Tibial artery (tissue), 4 donors: Measurements from ENCODE around the gene HMGXB3.

Source experiments
- DNase-seq, 2 donors: peaks; one replicate each; pipeline ENCODE4 v3.0.0-alpha.2; 2019
- H3K27ac ChIP-seq, 2 donors: fragments of 200-600 bp; sonication (generic) in 1 of 2; 1 replicate in 1 of 2; 2 replicates in 1 of 2; pipeline ENCODE4 v1.5.1; 2018 to 2019; ENCODE audit warnings: mild to moderate bottlenecking in 1 of 2
- H3K27me3 ChIP-seq, 2 donors: fragments of 200-600 bp; sonication (generic) in 1 of 2; one replicate each; pipeline versions ENCODE4 v1.5.1 to v1.6.0; 2016 to 2019
- H3K36me3 ChIP-seq, 3 donors: fragments of 200-600 bp; sonication (generic) in 2 of 3; one replicate each; pipeline ENCODE4 v1.5.1; 2016 to 2019; ENCODE audit warnings: mild to moderate bottlenecking in 2 of 3
- H3K4me1 ChIP-seq, 4 donors: fragments of 200-600 bp; sonication (generic) in 2 of 4; 1 replicate in 3 of 4; 2 replicates in 1 of 4; pipeline ENCODE4 v1.5.1; 2016 to 2019
- H3K4me3 ChIP-seq, 2 donors: fragments of 200-600 bp; sonication (generic) in 1 of 2; 1 replicate in 1 of 2; 2 replicates in 1 of 2; pipeline ENCODE4 v1.5.1; 2018 to 2019; ENCODE audit warnings: mild to moderate bottlenecking in 2 of 2
- H3K9me3 ChIP-seq, 3 donors: fragments of 200-600 bp; sonication (generic) in 1 of 3; one replicate each; pipeline ENCODE4 v1.5.1; 2016 to 2019
- intact Hi-C: fragments of 100-400 bp; cut with DNase I; formaldehyde crosslinking; loops from one replicate; pipeline ENCODE4 v1.15.0; 2023; ENCODE audit warnings: low total_unique reads
- TF ChIP-seq, protein P1 (sequence below), 2 experiments: fragments of 200-600 bp in 1 of 2; fragments of 450-650 bp in 1 of 2; IDR thresholded peaks; one replicate each; pipeline ENCODE4 v1.5.1; 2017 to 2019; ENCODE audit warnings: antibody characterized with exemption in 2 of 2, mild to moderate bottlenecking in 1 of 2, moderate library complexity in 1 of 2

HMGXB3 gene

DNA sequence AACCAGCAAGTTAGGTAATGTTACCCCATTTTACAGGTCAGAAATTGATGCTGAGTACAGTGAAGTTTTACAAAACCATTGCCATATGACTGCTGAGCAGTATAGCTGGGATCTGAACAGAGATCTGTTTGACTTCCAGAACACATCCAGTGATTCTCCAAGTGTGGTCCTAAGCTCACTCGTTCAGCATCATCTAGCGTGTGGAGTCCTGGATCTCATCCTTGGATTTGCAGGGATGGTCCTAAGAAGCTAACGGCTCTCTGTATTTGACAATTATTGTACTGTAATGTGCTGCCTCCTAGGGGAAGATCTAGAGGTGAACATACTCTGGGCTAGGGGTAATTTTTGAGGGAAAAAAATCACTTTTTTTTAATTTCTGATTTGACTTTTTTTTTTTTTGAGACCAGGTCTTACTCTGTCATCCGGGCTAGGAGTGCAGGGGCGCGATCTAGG, 38.6 kb upstream of the HMGXB3 start:
- peak overlapping the region in 1 of 2 donors; percentile 96 for H3K27ac ChIP-seq
- intact Hi-C loops: loop anchor here (5.0 kb wide), 1 partner anchor 125 kb away; no protein-coding TSS in a partner anchor
- peaks cover 0 to 27% (median 11%) of the 10 kb centered on the region in 4 donors for H3K4me1 ChIP-seq
- TF ChIP-seq, protein P1, sequence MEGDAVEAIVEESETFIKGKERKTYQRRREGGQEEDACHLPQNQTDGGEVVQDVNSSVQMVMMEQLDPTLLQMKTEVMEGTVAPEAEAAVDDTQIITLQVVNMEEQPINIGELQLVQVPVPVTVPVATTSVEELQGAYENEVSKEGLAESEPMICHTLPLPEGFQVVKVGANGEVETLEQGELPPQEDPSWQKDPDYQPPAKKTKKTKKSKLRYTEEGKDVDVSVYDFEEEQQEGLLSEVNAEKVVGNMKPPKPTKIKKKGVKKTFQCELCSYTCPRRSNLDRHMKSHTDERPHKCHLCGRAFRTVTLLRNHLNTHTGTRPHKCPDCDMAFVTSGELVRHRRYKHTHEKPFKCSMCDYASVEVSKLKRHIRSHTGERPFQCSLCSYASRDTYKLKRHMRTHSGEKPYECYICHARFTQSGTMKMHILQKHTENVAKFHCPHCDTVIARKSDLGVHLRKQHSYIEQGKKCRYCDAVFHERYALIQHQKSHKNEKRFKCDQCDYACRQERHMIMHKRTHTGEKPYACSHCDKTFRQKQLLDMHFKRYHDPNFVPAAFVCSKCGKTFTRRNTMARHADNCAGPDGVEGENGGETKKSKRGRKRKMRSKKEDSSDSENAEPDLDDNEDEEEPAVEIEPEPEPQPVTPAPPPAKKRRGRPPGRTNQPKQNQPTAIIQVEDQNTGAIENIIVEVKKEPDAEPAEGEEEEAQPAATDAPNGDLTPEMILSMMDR (IDR thresholded peaks at IDR 0.05): peak; percentile 39 to 50
- no peaks in the 10 kb centered on the region for H3K27me3 ChIP-seq
- DNase-seq: no peak
- no peaks in the 10 kb centered on the region for H3K36me3 ChIP-seq
- H3K9me3 ChIP-seq: no peaks in the 10 kb centered on the region
- peak overlapping the region in 1 of 2 donors; percentile 81 for H3K4me3 ChIP-seq

DNA sequence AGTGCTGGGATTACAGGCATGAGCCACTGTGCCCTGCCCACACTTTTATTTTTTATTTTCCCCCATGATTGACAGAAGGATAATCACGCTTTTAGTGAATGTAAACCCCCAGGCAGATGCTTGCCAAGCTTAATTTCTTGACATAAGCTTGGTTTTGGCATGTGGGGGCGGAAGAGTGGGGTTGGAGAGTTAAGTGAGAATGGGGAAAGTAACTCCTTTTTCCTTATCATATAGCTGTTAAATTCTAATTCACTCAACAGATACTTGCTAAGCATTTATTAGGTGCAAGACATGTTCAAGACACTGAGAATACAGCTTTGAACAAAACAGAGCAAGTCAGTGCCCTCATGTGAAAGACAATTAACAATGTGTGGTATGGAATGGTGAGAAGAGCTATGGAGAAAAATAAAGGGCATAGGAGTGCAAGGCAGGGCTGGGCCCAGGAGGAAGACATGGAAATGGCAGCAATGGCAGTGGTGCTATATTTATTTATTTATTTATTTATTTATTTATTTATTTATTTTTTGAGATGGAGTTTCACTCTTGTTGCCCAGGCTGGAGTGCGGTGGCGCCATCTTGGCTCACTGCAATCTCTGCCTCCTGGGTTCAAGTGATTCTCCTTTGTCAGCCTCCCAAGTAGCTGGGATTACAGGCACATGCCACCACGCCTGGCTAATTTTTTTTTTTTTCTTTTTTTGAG, 37.8 kb upstream of the HMGXB3 start:
- H3K27ac ChIP-seq: no peak overlapping the region
- peaks cover 0 to 27% (median 11%) of the 10 kb centered on the region in 4 donors for H3K4me1 ChIP-seq
- TF ChIP-seq, protein P1 (IDR thresholded peaks at IDR 0.05): no peak
- no peak overlapping the region for H3K4me3 ChIP-seq
- H3K27me3 ChIP-seq: no peaks in the 10 kb centered on the region
- intact Hi-C loops: loop anchor here (5.0 kb wide), 1 partner anchor 125 kb away; no protein-coding TSS in a partner anchor
- no peaks in the 10 kb centered on the region for H3K36me3 ChIP-seq
- no peaks in the 10 kb centered on the region for H3K9me3 ChIP-seq
- DNase-seq: no peak

DNA sequence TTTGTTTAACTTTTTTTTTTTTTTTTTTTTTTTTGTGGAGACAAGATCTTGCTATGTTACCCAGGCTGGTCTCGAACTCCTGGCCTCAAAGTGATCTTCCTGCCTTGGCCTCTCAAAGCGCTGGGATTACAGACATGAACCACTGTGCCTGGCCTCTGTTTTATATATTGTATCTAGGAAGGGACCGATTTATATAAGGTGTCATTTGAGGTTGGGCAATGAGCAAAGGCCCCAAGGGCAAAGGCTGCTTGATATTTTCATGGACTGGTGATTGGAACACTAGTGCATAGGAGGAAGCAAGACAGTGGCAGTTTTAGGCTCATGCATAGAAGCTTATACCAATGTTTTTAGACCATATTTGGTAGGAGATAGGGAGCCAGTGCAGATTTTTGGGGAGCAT, 36.8 kb upstream of the HMGXB3 start:
- Histone ChIP-seq H3K27me3 (no peaks in the 10 kb centered on the region), H3K27ac (no peak overlapping the region), H3K9me3 (no peaks in the 10 kb centered on the region), H3K4me3 (no peak overlapping the region), H3K36me3 (no peaks in the 10 kb centered on the region), H3K4me1 (peaks cover 0 to 27% (median 11%) of the 10 kb centered on the region in 4 donors)
- intact Hi-C loops: loop anchor here (5.0 kb wide), 1 partner anchor 126 kb away; no protein-coding TSS in a partner anchor
- DNase-seq: no peak
- TF ChIP-seq, protein P1 (IDR thresholded peaks at IDR 0.05): no peak

DNA sequence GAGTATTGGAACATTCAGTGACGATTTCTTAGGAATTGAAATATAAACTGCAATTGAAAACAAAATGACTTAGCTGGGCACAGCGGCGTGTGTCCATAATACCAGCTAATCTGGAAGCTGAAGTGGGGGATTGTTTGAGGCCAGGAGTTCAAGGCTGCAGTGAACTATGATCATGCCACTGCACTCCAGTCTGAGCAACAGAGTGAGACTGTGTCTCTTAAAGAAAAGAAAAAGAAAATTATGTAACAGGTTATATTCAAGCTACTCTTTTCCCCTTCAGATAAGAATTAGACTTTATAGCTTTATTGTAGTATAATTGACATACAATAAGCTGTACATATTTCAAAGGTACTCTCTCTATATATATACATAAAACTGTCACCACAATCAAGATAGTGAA, 33.6 kb upstream of the HMGXB3 start:
- intact Hi-C loops: no loop called here
- TF ChIP-seq, protein P1 (IDR thresholded peaks at IDR 0.05): no peak
- H3K4me1 ChIP-seq: peaks cover 0 to 6% (median 0%) of the 10 kb centered on the region in 4 donors

DNA sequence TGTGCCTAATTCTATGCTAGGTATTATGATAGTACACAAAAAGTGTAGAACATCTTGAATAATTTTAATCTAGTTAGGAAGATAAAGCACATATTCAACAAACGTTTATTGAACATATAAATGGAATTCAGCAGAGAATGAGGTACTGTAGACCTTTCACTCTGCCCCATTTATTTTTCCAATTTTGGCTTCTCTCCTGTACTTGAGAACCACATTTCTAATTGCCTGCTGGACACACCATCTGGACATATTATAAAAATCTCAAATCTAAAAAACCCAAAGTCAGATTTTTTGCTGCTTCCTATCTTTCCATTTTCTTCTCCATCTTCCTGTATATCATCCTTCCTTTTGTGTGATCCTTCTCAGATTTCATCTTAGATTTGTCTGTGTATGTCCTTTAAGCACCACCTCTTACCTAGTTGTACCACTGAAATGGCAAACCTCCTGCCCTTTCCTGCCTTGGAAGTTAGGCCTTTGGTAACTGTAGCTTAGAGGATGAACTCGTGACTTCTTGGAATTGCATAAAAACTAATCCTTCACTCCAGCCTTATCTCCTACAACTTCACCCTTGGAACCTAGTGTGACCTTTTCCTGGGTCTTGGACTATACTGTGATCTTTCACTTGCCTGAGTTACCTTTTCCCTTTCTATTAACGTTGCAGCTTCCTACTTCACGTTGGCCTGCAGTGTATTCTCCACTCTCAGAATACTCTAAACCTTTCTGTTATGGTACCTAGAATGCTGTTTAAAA, 31.2 kb upstream of the HMGXB3 start:
- TF ChIP-seq, protein P1 (IDR thresholded peaks at IDR 0.05): no peak

More for the DNA sequence above, 33.6 kb upstream of the HMGXB3 start:
- no peaks in the 10 kb centered on the region for H3K9me3 ChIP-seq
- H3K27me3 ChIP-seq: no peaks in the 10 kb centered on the region
- no peak for DNase-seq
- H3K36me3 ChIP-seq: no peaks in the 10 kb centered on the region
- no peak overlapping the region for H3K4me3 ChIP-seq
- no peak overlapping the region for H3K27ac ChIP-seq

More for the DNA sequence above, 31.2 kb upstream of the HMGXB3 start:
- H3K4me1 ChIP-seq: no peaks in the 10 kb centered on the region
- H3K4me3 ChIP-seq: no peak overlapping the region
- no peaks in the 10 kb centered on the region for H3K9me3 ChIP-seq
- no peaks in the 10 kb centered on the region for H3K36me3 ChIP-seq
- no peaks in the 10 kb centered on the region for H3K27me3 ChIP-seq
- intact Hi-C loops: no loop called here
- H3K27ac ChIP-seq: no peak overlapping the region
- no peak for DNase-seq
